ENCODE data around the gene FOXN3.

Gene FOXN3

GRCh38 chr14:89325299-89325883 lies 91.6 kb downstream of the FOXN3 start:
- no peak for FAIRE-seq

GRCh38 chr14:89324501-89325298 lies 92.3 kb downstream of the FOXN3 start:
- no peak for FAIRE-seq

DNA sequence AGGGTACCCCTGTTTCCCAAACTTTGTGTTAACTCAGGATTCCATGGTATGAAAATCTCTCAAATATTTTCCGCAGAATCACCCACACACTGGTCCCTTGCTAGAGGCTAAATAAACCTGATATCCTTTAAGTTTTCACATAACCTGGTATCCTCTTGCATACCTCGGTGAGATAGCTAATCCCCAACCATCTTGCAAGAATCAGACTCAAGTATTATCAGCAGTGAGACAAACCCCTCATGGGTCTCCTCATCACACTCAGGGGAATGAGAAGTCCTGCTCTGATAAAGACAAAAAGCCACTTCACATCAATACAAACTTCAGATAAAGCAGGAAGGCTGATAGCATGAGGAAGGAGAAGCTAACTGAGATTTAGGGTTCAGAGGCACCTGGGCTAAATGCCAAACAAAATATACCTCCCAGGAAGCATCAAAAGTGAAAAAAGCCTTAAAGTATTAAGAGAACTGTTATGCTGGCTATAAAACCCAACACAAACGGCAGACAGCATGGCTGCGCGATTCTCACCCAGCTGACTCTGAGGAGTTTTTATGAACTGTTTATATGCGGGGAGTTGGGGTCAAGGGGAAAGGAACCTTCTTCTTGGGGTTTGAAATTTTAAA lies 96.5 kb downstream of the FOXN3 start:
- no peak for FAIRE-seq

GRCh38 chr14:89319687-89320086 lies 97.3 kb downstream of the FOXN3 start:
- no peak for FAIRE-seq

DNA sequence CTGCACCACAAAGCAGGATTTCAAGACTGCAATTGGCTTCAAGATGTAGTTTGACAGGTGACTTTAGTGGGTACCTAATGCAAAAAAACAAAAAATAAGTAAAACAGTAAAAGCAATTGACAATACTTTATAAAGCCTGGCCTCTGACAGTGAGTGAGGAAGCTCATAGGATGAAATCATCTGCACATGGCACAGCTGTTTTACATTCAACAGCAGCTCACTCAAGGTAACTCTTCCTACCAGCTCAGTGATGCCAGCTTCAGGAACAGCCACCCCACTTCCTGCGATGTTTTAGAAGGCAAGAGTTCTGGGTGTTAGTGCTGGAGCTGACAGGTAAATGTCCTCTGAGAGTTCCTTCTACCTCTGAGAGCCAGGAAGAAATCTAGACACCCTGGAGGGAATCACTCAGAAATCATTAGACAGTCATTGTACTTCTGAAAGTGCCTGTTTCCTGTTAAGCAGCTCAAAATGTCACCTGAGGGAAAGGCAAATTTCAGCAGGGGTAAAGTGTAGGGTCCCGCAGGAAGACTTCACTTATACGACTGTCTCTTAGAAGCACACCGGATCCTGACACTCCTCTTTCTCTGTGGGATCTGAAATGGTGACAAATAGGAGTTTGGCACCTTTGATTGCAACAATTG lies 99.9 kb downstream of the FOXN3 start:
- no peak for FAIRE-seq

- no peak for FAIRE-seq
Observed at GRCh38 chr14:89315493-89316470, 101.3 kb downstream of the FOXN3 start.

DNA sequence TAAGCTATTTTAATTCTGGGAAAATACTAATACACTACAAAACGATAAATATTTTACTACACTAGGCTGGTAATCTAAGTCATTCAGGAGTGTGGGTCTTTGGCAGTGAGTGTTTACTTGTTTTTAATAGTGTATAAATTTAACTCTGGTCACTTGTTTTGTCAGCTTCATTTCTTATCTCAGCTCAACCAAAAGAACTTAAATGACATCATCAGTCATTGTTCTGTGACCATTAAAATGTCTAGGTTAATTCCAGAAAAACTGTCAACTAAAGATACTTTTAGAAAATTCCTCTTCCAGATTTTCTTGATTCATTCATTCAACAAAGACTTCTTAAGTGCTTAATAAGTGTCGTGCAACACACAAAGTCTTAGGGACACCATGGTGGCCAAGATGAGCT lies 102.8 kb downstream of the FOXN3 start:
- peak; percentile 18 for FAIRE-seq

- no peak for FAIRE-seq
Observed at GRCh38 chr14:89312932-89313331, 104.1 kb downstream of the FOXN3 start.

GRCh38 chr14:89310211-89310610 lies 106.8 kb downstream of the FOXN3 start:
- FAIRE-seq, result no peak

DNA sequence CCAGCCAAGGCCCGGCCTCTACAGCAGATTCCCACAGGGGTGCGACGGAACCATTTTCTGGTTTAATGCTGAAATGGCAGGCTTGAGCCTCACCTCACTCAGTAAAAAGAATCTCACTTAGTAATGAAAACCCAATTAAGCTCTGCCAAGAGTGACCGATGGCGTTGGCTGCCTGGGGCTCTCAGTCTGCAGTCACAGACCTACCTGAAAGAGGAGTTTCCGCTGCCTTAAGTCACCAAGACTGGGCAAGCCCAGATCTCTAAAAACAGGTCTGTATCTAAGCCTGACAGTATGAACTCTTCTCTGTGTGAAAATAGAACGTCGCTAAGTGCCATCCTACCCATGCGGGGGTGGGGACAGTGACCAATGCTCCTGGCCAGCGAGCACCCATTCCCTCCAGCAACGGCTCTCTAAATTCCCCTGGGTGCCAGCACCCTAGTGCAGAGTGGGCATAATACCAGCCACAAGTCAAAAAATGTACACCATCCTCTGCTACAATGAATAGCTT lies 107.3 kb downstream of the FOXN3 start:
- no peak for FAIRE-seq

DNA sequence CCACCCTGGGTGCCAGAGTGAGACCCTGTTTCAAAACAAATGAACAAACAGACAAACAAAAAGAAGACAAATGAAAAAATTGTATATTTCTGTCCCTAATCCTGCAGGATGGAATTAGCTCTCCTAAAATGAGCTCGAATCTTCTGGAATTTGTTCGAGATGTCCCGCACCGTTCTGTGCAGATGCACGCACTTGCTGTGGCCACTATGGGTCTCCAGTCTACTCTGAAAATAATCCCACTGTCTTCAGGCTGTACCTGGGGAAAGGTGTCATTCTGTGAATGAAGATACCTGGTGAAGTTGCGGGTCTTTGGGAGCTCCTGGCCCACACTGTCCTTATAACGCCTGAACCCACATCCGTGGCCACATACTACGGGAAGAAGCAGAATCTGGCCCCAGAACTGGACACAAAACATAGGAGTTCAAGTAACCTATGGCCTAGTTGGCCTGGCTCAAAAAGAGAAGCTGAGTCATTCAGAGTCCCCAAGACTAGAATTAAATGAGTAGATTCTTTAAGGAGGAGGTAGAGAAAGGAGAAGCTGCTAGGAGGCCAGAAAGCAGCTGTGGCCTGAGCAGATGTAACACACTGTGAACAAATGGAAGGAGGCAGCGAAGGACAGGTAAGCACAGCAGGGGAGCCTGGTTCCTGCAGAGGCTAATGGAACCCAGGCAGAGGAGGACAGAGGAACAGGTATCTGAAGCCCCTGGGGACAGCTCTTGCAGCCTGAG lies 108.6 kb downstream of the FOXN3 start:
- FAIRE-seq, result no peak

DNA sequence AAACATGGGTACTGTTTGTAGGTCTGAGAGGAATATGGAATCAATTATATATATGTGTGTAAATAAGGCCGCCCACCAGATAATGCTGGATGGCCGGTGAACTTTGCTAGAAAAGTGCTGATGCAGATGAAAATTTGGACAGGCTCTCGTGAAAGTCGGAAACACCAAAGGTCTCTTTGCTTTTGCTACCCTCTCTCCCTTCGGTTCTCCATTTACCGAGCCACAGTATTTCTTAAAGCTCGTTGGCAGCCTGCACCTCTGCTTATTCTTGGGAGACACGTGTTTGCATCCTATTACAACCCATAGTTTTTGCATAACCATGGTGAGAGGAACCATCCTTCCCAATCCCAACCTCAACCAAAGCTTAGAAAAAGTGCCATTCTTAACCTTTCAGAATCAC lies 109.6 kb downstream of the FOXN3 start:
- no peak for FAIRE-seq

- no peak for FAIRE-seq
Observed at GRCh38 chr14:89304972-89305703, 111.9 kb downstream of the FOXN3 start.

DNA sequence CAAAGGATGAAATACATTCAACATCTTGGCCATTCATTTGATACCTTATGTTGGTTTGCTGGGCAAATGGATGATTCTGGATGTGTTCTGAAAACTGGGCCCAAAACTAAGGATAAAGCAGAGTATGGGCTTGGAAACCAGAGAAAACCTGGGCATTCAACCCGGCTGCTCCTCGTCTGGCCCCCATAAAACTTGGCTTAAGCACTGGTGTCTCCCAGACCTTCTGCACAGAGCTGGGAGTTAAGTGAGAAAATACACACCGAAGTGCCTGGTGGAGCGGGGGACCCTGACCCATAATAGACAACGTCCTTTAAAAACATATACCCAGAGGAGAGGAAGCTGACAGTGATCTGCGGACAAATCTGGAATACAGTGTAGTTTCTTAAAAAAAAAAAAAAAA lies 112.5 kb downstream of the FOXN3 start:
- FAIRE-seq, result no peak

DNA sequence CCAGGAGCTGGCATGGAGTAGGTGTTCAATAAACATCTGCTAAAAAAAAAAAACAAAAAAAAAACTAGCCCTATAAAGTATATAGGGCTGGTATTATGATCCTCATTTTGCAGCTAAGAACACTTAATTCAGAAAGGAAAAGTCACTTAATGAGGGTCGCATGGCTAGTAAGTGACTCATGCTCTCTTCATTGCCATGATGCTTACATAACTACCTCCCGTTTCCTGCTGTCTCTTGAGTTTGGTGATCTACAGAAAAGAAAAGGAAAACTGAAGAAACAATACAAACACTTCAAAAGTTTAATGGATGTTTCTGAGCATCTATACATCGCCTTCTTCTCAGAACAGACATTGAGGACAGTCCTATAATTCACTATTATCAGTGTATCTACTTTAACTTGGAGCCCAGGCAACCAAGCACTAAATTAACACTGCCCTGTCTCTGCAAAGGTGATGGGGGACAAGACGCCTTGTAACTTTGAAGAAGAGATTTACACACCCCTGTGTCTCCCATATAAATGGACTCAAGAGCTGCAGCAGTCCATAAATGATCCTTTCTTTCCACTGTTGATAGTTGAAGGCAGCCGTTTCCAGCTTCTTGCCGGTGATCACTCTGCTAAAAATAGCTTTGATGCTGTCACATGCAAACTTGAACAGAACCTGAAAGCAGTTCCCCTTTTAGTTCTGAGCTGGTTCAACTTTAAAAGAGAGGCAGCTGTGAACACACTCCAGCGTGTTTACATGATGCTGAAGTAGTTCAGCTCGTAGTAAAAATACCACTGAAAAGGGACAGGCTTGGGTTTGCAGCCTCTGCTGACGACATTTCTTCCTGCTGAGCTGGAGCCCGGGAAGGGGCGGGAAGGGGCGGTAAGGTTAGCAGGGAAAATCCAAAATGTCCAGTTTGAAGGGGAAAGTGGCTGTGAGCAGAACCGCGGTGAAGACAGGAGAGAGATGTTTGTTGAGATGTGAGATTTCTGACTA lies 113.3 kb downstream of the FOXN3 start:
- no peak for FAIRE-seq

GRCh38 chr14:89302396-89302950 lies 114.6 kb downstream of the FOXN3 start:
- no peak for FAIRE-seq

GRCh38 chr14:89299587-89299986 lies 117.4 kb downstream of the FOXN3 start:
- FAIRE-seq, result no peak

DNA sequence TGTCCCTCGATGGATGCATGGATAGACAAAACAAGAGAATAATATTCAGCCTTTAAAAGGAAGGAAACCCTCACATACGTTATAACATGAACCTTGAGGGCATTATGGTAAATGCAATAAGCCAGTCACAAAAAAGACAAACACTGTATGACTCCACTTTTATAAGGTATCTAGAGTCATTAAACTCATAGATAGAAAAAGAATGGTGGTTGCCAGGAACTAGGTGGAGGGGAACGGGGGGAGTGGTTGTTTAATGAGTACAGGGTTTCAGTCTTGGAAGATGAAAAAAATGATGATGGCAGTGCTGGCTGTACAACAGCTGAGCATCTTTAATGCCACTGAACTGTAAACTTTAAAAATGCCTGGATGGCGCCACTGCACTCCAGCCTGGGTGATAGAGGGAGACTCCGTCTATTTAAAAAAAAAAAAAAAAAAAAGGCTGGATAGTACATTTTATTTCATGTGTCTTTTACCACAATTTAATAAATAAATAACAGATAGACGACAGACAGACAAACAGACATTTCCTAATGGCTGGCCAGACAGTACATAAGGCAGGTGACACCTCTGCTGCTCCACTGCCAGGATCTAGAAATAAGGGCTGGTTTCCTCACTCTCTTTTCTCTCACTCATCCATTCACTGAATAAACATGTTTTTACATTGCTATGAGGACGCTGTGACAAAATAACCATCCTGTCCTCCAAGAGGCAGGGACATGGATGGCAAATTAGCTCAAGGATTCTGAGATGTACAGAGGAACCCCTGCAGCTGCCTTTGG lies 118.8 kb downstream of the FOXN3 start:
- no peak for FAIRE-seq

All from colon (tissue), 2 donors.